H1 (cell line): Measurements from ENCODE around the gene ACHE. TPM values are rescaled to one million over a fixed set of nuclear protein-coding genes. Genes with fewer than 3 reads are reported as not detected.

ENCODE experiments used
- CTCF ChIA-PET: fragments of 300-600 bp; sonication (Branson Sonifier 250); formaldehyde crosslinking; loops from one replicate; lab custom pipeline; 2021; ENCODE audit not compliant: partially characterized antibody; lab: Charles Lee
- POLR2A ChIA-PET: fragments of 300-600 bp; sonication (Branson Sonifier 250); formaldehyde crosslinking; loops from one replicate; lab custom pipeline; 2021; ENCODE audit warnings: inconsistent platforms; ENCODE audit not compliant: partially characterized antibody; lab: Charles Lee
- DNase-seq, 2 experiments: peaks; one replicate each; pipeline versions ENCODE4 v3.0.0 to v3.0.0-alpha.2; 2010 to 2022; ENCODE audit warnings: low spot score in 2 of 2, low read depth in 1 of 2, mixed read lengths in 1 of 2
- FAIRE-seq: peaks from 2 replicates; lab custom pipeline; 2011; peaks lifted over from hg19 to GRCh38; lab: Jason Lieb, UNC
- H2AFZ ChIP-seq: 2 replicates; pipeline ENCODE4 v1.8.1; 2012; ENCODE audit warnings: low read length, inconsistent platforms
- H2AK5ac ChIP-seq: 2 replicates; pipeline ENCODE4 v1.6.1; 2013; ENCODE audit warnings: low read depth, low read length
- H2BK120ac ChIP-seq: replicated peaks from 2 replicates; pipeline ENCODE3; 2013; ENCODE audit warnings: low read depth, low read length, inconsistent platforms
- H2BK12ac ChIP-seq: 2 replicates; pipeline ENCODE4 v1.6.1; 2013; ENCODE audit warnings: low read depth, low read length
- H2BK15ac ChIP-seq: 2 replicates; pipeline ENCODE4 v1.6.1; 2013; ENCODE audit warnings: low read length
- H2BK20ac ChIP-seq: 2 replicates; pipeline ENCODE4 v1.6.1; 2013; ENCODE audit warnings: low read length
- H2BK5ac ChIP-seq: 2 replicates; pipeline ENCODE4 v1.6.1; 2013; ENCODE audit warnings: low read depth, low read length
- H3K14ac ChIP-seq: 2 replicates; pipeline ENCODE4 v1.6.1; 2013; ENCODE audit warnings: inconsistent platforms; ENCODE audit not compliant: insufficient read length
- H3K18ac ChIP-seq: 2 replicates; pipeline ENCODE4 v1.6.1; 2013; ENCODE audit warnings: low read length; ENCODE audit errors: extremely low read depth
- H3K23ac ChIP-seq: 2 replicates; pipeline ENCODE4 v1.6.1; 2013; ENCODE audit warnings: inconsistent platforms; ENCODE audit not compliant: insufficient read length
- H3K23me2 ChIP-seq: 2 replicates; pipeline ENCODE4 v1.6.1; 2013; ENCODE audit warnings: low read depth, low read length
- H3K27ac ChIP-seq: 2 replicates; pipeline ENCODE4 v1.6.1; 2011; ENCODE audit warnings: low read depth, low read length, inconsistent platforms
- H3K27me3 ChIP-seq, 4 experiments: replicated peaks in 1 of 4; 1 replicate in 1 of 4; 2 replicates in 3 of 4; pipeline versions ENCODE4 v1.6.1 to v1.8.1; 2011 to 2013; ENCODE audit warnings: low read length in 3 of 4, mild to moderate bottlenecking in 3 of 4, inconsistent platforms in 2 of 4, mixed read lengths in 2 of 4, moderate library complexity in 1 of 4; ENCODE audit not compliant: control insufficient read depth in 3 of 4, insufficient read depth in 3 of 4; ENCODE audit errors: extremely low read depth in 1 of 4
- H3K36me3 ChIP-seq, 4 experiments: 2 replicates each; pipeline versions ENCODE4 v1.6.1 to v1.8.1; 2011 to 2013; ENCODE audit warnings: mild to moderate bottlenecking in 4 of 4, low read length in 3 of 4, moderate library complexity in 2 of 4, control low read depth in 1 of 4, inconsistent platforms in 1 of 4; ENCODE audit not compliant: insufficient read depth in 4 of 4, control insufficient read depth in 2 of 4
- H3K4ac ChIP-seq: replicated peaks from 2 replicates; pipeline ENCODE3; 2013; ENCODE audit warnings: low read length, low read depth, mixed read lengths, inconsistent platforms; ENCODE audit not compliant: insufficient read length
- H3K4me1 ChIP-seq, 4 experiments: replicated peaks in 1 of 4; 1 replicate in 1 of 4; 2 replicates in 3 of 4; pipeline versions ENCODE4 v1.6.1 to v1.8.1; 2011 to 2013; ENCODE audit warnings: low read length in 3 of 4, inconsistent platforms in 2 of 4, mixed read lengths in 1 of 4; ENCODE audit not compliant: insufficient read depth in 4 of 4, control insufficient read depth in 3 of 4
- H3K4me2 ChIP-seq, 2 experiments: 2 replicates each; pipeline versions ENCODE4 v1.6.1 to v1.8.1; 2011 to 2013; ENCODE audit warnings: low read depth in 2 of 2, low read length in 2 of 2, control low read depth in 1 of 2, inconsistent platforms in 1 of 2, mild to moderate bottlenecking in 1 of 2; ENCODE audit not compliant: insufficient read depth in 1 of 2
- H3K4me3 ChIP-seq, 4 experiments: fragments of 200-600, 300-600 bp in 1 of 4; sonication (generic), shearing (Covaris generic), sonication (Bioruptor Twin) in 1 of 4; 2 replicates each; pipeline versions ENCODE4 v1.5.1 to v1.8.1; 2011 to 2016; ENCODE audit warnings: low read length in 4 of 4, low read depth in 3 of 4, control low read depth in 2 of 4, inconsistent platforms in 2 of 4, mild to moderate bottlenecking in 2 of 4, mixed read lengths in 1 of 4, moderate library complexity in 1 of 4; ENCODE audit not compliant: insufficient read depth in 2 of 4; ENCODE audit errors: extremely low read depth in 1 of 4
- H3K56ac ChIP-seq: replicated peaks from 2 replicates; pipeline ENCODE3; 2013; ENCODE audit warnings: low read depth, mild to moderate bottlenecking, mixed read lengths, low read length, inconsistent platforms; ENCODE audit not compliant: insufficient read length
- H3K79me1 ChIP-seq: 2 replicates; pipeline ENCODE4 v1.6.1; 2013; ENCODE audit warnings: low read depth, low read length, control low read depth
- H3K79me2 ChIP-seq, 2 experiments: 2 replicates each; pipeline versions ENCODE4 v1.6.1 to v1.8.1; 2012 to 2013; ENCODE audit warnings: low read length in 2 of 2, mild to moderate bottlenecking in 2 of 2, inconsistent platforms in 1 of 2; ENCODE audit not compliant: insufficient read depth in 2 of 2, control insufficient read depth in 1 of 2
- H3K9ac ChIP-seq, 4 experiments: replicated peaks in 1 of 4; 1 replicate in 1 of 4; 2 replicates in 3 of 4; pipeline versions ENCODE4 v1.6.1 to v1.8.1; 2011 to 2013; ENCODE audit warnings: low read depth in 3 of 4, low read length in 3 of 4, control low read depth in 2 of 4, mild to moderate bottlenecking in 2 of 4, moderate library complexity in 2 of 4, inconsistent platforms in 1 of 4; ENCODE audit errors: extremely low read depth in 1 of 4
- H3K9me3 ChIP-seq, 2 experiments: 2 replicates each; pipeline versions ENCODE4 v1.6.1 to v1.8.1; 2012 to 2013; ENCODE audit warnings: mild to moderate bottlenecking in 2 of 2, moderate library complexity in 2 of 2, control low read depth in 1 of 2, inconsistent platforms in 1 of 2, low read depth in 1 of 2, low read length in 1 of 2, mixed read lengths in 1 of 2; ENCODE audit not compliant: insufficient read depth in 2 of 2
- H4K20me1 ChIP-seq, 2 experiments: replicated peaks in 1 of 2; 2 replicates each; pipeline versions ENCODE3 to v1.8.1; 2011 to 2013; ENCODE audit warnings: inconsistent platforms in 2 of 2, low read length in 2 of 2, mild to moderate bottlenecking in 1 of 2; ENCODE audit not compliant: insufficient read depth in 2 of 2, control insufficient read depth in 1 of 2
- H4K5ac ChIP-seq: 2 replicates; pipeline ENCODE4 v1.6.1; 2013; ENCODE audit warnings: low read length, low read depth, mixed read lengths, inconsistent platforms; ENCODE audit not compliant: insufficient read length
- H4K8ac ChIP-seq: 2 replicates; pipeline ENCODE4 v1.8.0; 2013; ENCODE audit warnings: mild to moderate bottlenecking, moderate library complexity, low read length, inconsistent platforms; ENCODE audit not compliant: insufficient read depth; ENCODE audit errors: extremely low read depth
- H4K91ac ChIP-seq: replicated peaks from 2 replicates; pipeline ENCODE3; 2013; ENCODE audit warnings: low read length, mixed read lengths, inconsistent platforms; ENCODE audit not compliant: insufficient read length
- POLR2AphosphoS5 ChIP-seq: IDR thresholded peaks from 2 replicates; pipeline ENCODE4 v1.6.1; 2011; ENCODE audit warnings: low read depth, low read length
- WGBS, 2 experiments: shearing (Covaris generic) in 1 of 2; methylation state at CpG; one replicate each; pipeline versions ENCODE4 v1.1.6 to v1.1.7; 2013 to 2015; ENCODE audit warnings: low lambda C conversion rate in 2 of 2, mixed read lengths in 2 of 2, inconsistent platforms in 1 of 2, low coverage in 1 of 2, missing lambda C conversion rate in 1 of 2; ENCODE audit not compliant: insufficient replicate concordance in 2 of 2, insufficient coverage in 1 of 2, insufficient read length in 1 of 2; ENCODE audit errors: extremely low coverage in 1 of 2, missing lambda C conversion rate in 1 of 2; 5-methylcytosine and 5-hydroxymethylcytosine counted together
- polyA plus RNA-seq, 7 experiments: library from polyadenylated mRNA; depleted of rRNA in 3 of 7; stranded (reverse) in 5 of 7; unstranded in 2 of 7; fragments of >200 nt in 5 of 7; fragments of 200-250 nt in 2 of 7; gene quantifications; 1 replicate in 5 of 7; 2 replicates in 1 of 7; 4 replicates in 1 of 7; pipeline versions ENCODE4 v1.2.1 to v1.2.3, GENCODE V29; 2011 to 2013; ENCODE audit warnings: missing spikeins in 2 of 7, mixed read lengths in 2 of 7
- total RNA-seq: library from RNA; stranded (reverse); fragmentation: NEBNext Ultra II Directional; extraction: Animal tissue kit (Norgen Biotek cat#: 25700); gene quantifications from 2 replicates; pipeline ENCODE4 v1.2.1, GENCODE V29; 2021
- TF ChIP-seq, protein P1 (sequence below), 3 experiments: IDR thresholded peaks; 1 replicate in 2 of 3; 2 replicates in 1 of 3; pipeline versions ENCODE4 v1.5.1 to v1.6.1; 2011; ENCODE audit warnings: low read length in 3 of 3, mild to moderate bottlenecking in 3 of 3, inconsistent platforms in 2 of 3, low read depth in 1 of 3, moderate library complexity in 1 of 3; ENCODE audit not compliant: insufficient read depth in 1 of 3; ENCODE audit errors: control extremely low read depth in 1 of 3

Gene ACHE
- total and polyA plus RNA-seq, 2 of the 8 experiments (the other 6 are each of a cell fraction or from before 2014, with no cell fraction given) = 1.4 to 4.3 TPM

DNA sequence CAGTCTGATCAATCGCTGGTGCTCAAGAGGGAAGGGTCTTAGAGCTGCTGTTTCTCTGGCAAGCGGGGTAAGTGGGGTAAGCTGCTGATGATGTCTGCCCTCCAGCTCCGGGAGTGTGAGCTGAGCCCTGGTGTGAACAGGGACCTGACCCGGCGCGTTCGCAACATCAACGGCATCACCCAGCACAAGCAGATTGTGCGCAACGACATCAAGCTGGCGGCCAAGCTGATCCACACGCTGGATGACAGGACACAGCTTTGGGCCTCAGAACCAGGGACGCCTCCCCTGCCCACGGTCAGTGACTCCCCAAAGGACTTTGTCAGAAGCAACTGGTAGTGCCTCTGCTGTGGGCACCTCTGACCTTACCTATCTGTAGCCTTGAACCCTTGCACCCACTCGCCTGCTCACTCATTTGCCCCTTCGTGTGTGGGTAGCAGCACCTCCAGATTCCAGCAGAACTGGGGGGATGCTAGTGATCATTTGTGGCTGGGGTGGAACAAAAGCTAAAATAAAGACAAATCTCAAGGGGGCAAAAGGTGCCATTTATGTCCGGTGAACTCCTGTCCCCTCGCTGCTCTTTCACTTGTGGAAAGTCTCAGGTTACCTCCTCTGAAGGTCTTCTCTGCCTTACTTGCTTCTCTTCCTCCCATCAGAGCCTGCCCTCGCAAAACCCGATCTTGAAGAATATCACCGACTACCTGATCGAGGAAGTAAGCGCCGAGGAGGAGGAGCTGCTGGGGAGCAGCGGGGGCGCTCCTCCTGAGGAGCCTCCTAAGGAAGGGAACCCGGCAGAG lies 9.3 kb downstream of the ACHE start:
- DNase-seq (no peak), FAIRE-seq (no peak)
- no peak overlapping the region for H3K9ac ChIP-seq
- H4K8ac ChIP-seq = no peak overlapping the region
- 94% methylated on average over 26 of the region's 27 CpGs; no CpG with 5 or more reads in 1 of the 2 experiments for WGBS, 2 experiments
- H3K4me2 ChIP-seq = no peak overlapping the region; a peak in 1 of 4 replicates
- peaks cover 52 to 76% (median 64%) of the 10 kb centered on the region in 4 experiments for H3K36me3 ChIP-seq
- no peak overlapping the region for H2BK20ac ChIP-seq
- no peak overlapping the region for H2BK120ac ChIP-seq
- no peak overlapping the region for H2BK15ac ChIP-seq
- peaks cover 14% of the 10 kb centered on the region for H3K79me1 ChIP-seq
- ChIA-PET CTCF (interaction anchor here (0.6 to 3.4 kb wide), 9 partner anchors 11 to 350 kb away, joined by 3 to 14 read pairs (median 3); partner anchors contain the start of genes POP7 and SRRT), POLR2A (interaction anchor here (1.0 to 10.1 kb wide), 8 partner anchors 12 to 786 kb away, joined by 3 to 313 read pairs (median 4); partner anchors contain the start of genes SRRT and TRIP6)
- no peak overlapping the region for H2BK5ac ChIP-seq
- no peak overlapping the region for H3K14ac ChIP-seq
- no peak overlapping the region for H2AK5ac ChIP-seq
- H2BK12ac ChIP-seq = 0 out of 2 replicates have a peak overlapping the region, but pooled peaks have one; percentile 17
- no peak overlapping the region for H3K23ac ChIP-seq
- H3K23me2 ChIP-seq = peaks cover 20% of the 10 kb centered on the region; the same call in 1 of the 2 replicates
- H3K79me2 ChIP-seq = peaks cover 0 to 38% of the 10 kb centered on the region in 2 experiments; a peak in 2 of 4 replicates
- no peak overlapping the region for H4K5ac ChIP-seq
- peak; percentile 42; the same call in 1 of the 2 replicates for TF ChIP-seq POLR2AphosphoS5
- TF ChIP-seq, protein P1, sequence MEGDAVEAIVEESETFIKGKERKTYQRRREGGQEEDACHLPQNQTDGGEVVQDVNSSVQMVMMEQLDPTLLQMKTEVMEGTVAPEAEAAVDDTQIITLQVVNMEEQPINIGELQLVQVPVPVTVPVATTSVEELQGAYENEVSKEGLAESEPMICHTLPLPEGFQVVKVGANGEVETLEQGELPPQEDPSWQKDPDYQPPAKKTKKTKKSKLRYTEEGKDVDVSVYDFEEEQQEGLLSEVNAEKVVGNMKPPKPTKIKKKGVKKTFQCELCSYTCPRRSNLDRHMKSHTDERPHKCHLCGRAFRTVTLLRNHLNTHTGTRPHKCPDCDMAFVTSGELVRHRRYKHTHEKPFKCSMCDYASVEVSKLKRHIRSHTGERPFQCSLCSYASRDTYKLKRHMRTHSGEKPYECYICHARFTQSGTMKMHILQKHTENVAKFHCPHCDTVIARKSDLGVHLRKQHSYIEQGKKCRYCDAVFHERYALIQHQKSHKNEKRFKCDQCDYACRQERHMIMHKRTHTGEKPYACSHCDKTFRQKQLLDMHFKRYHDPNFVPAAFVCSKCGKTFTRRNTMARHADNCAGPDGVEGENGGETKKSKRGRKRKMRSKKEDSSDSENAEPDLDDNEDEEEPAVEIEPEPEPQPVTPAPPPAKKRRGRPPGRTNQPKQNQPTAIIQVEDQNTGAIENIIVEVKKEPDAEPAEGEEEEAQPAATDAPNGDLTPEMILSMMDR (IDR thresholded peaks at IDR 0.05; ENCODE audit: control extremely low read depth in 1 of 3, insufficient read depth in 1 of 3, low read depth in 1 of 3, low read length in 3 of 3) = no peak
- TF ChIP-seq, all 59 proteins: peak for 1
- Histone ChIP-seq H3K4me1 (peaks cover 0 to 18% (median 5%) of the 10 kb centered on the region in 4 experiments; a peak in 6 of 7 replicates), H4K20me1 (peaks cover 16 to 22% of the 10 kb centered on the region in 2 experiments), H4K91ac (no peak overlapping the region), H3K56ac (no peak overlapping the region), H2AFZ (no peak overlapping the region), H3K27ac (no peak overlapping the region), H3K27me3 (no peaks in the 10 kb centered on the region), H3K4me3 (no peak overlapping the region), H3K18ac (no peak overlapping the region), H3K9me3 (no peaks in the 10 kb centered on the region; a peak in 1 of 4 replicates), H3K4ac (no peak overlapping the region)
